HepG2 (cell line): ENCODE data around the gene RGS19. TPM values are rescaled to one million over a fixed set of nuclear protein-coding genes. Genes with fewer than 3 reads are reported as not detected.

ENCODE experiments used
- FOSL2 ChIP-seq: sonication (generic); formaldehyde crosslinking; IDR thresholded peaks from 2 replicates; pipeline ENCODE4 v1.4.0; 2020; ENCODE audit warnings: missing genetic modification reagents
- KIAA2018 ChIP-seq: sonication (generic); formaldehyde crosslinking; IDR thresholded peaks from 2 replicates; pipeline ENCODE4 v1.5.0; 2020; ENCODE audit warnings: mild to moderate bottlenecking, missing genetic modification reagents, borderline replicate concordance
- SKIL ChIP-seq: sonication (generic); formaldehyde crosslinking; IDR thresholded peaks from 2 replicates; pipeline ENCODE4 v1.8.0; 2022; ENCODE audit warnings: missing genetic modification reagents, mild to moderate bottlenecking, moderate library complexity, borderline replicate concordance
- SPEN ChIP-seq: sonication (generic); formaldehyde crosslinking; IDR thresholded peaks from 2 replicates; pipeline ENCODE4 v1.5.1; 2020; ENCODE audit warnings: low read depth, mild to moderate bottlenecking, missing genetic modification reagents
- SRSF1 ChIP-seq: fragments of 200-400 bp; formaldehyde crosslinking; optimal IDR thresholded peaks from 2 replicates; pipeline ENCODE3; 2017; ENCODE audit warnings: mild to moderate bottlenecking, low read depth, low read length, moderate library complexity
- TRAFD1 ChIP-seq: sonication (generic); formaldehyde crosslinking; IDR thresholded peaks from 2 replicates; pipeline ENCODE4 v1.5.1; 2020; ENCODE audit warnings: missing genetic modification reagents, mild to moderate bottlenecking, borderline replicate concordance
- ZBTB39 ChIP-seq: sonication (generic); formaldehyde crosslinking; IDR thresholded peaks from 2 replicates; pipeline ENCODE4 v1.5.0; 2020; ENCODE audit warnings: missing genetic modification reagents
- ZNF34 ChIP-seq: sonication (generic); formaldehyde crosslinking; IDR thresholded peaks from 2 replicates; pipeline ENCODE4 v1.4.0; 2020; ENCODE audit warnings: mild to moderate bottlenecking, missing genetic modification reagents, borderline replicate concordance
- ZNF512B ChIP-seq: sonication (generic); formaldehyde crosslinking; IDR thresholded peaks from 2 replicates; pipeline ENCODE4 v1.5.1; 2020; ENCODE audit warnings: missing genetic modification reagents, mild to moderate bottlenecking, borderline replicate concordance
- ZNF776 ChIP-seq: sonication (generic); formaldehyde crosslinking; IDR thresholded peaks from 2 replicates; pipeline ENCODE4 v1.4.0; 2020; ENCODE audit warnings: mild to moderate bottlenecking, missing genetic modification reagents
- polyA plus RNA-seq, 8 experiments: library from polyadenylated mRNA; depleted of rRNA in 3 of 8; stranded (reverse) in 7 of 8; unstranded in 1 of 8; fragments of >200 nt; fragmentation: Illumina TruSeq in 4 of 8; extraction: Trizol in 4 of 8; gene quantifications; 2 replicates each; pipeline versions ENCODE4 v1.2.1 to v1.2.3, GENCODE V29; 2011 to 2016; ENCODE audit warnings: low read depth in 4 of 8, missing spikeins in 1 of 8, mixed read lengths in 1 of 8; ENCODE audit not compliant: insufficient read depth in 1 of 8
- total RNA-seq, 5 experiments: library from RNA; depleted of rRNA; stranded (reverse); fragments of >200 nt; fragmentation: Illumina TruSeq; extraction: Trizol; gene quantifications; 2 replicates each; pipeline ENCODE4 v1.2.3, GENCODE V29; 2016; ENCODE audit warnings: low read depth in 1 of 5

The RGS19 gene
- total and polyA plus RNA-seq, 2 of the 13 experiments (the other 11 are each of a cell fraction or from before 2014, with no cell fraction given) = 10.7 to 11.9 TPM

- TF ChIP-seq ZBTB39 (CRISPR knock-in tag) (no peak), SPEN (peak; percentile 55; the same call in 1 of the 2 replicates), ZNF776 (CRISPR knock-in tag) (no peak), TRAFD1 (CRISPR knock-in tag) (peak; percentile 61; the same call in 1 of the 2 replicates), ZNF34 (CRISPR knock-in tag) (no peak), SKIL (no peak), FOSL2 (peak; percentile 75), ZNF512B (CRISPR knock-in tag) (no peak), KIAA2018 (CRISPR knock-in tag) (0 out of 2 replicates have a peak, but pooled peaks have one; percentile 53), SRSF1 (peak; percentile 56)
Observed at GRCh38 chr20:64064145-64064698, 15.1 kb downstream of the RGS19 start (continued).
